Measurements from ENCODE around the gene ETV6. TPM values are rescaled to one million over a fixed set of nuclear protein-coding genes. Genes with fewer than 3 reads are reported as not detected.

Gene ETV6
- total RNA-seq, 1 donor from 2014 or later = 23.4 TPM

- ATAC-seq = no peak
Measured at GRCh38 chr12:11862798-11863197, 213.3 kb downstream of the ETV6 start.

DNA sequence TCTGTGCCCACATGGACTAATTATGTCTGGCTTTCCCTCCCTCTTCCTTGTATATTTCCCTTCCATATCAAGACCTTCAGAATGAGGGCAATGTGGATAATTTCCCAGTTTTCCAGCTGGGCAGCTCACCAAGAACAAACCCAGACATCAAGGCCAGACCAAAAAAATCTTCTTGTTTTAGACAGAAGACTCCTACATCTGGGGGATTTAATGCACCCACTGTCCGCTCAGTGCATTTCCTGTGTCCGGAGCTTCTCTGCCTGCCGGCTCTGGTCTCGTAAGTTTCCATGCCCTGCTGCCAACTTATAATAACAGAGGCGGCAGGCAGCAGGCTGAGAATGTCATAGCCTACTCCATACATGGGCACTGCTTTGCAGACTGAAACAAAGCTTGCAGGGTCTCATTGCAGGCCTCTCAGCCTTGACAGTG, 214.0 kb downstream of the ETV6 start:
- ATAC-seq = peak; percentile 40

DNA sequence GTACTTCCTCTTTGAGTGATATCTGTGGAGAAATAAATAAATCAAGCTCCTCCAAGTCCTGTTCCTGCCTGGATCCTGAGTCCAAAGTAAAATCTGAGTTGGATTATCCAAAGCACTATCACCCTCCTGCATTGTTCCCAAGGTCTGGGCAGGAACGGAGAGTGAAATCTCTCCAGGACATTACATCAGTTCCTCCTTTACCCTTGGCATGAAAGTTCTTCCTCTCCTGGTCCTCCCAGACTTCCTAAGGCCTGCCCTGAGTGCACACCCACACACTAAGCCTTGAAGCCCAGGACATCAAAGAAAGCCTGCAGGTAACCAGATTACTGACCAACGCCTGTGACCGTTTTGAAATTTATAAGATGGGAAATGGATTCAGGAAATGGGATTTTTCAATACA, 214.5 kb downstream of the ETV6 start:
- peak; percentile 47 for ATAC-seq

DNA sequence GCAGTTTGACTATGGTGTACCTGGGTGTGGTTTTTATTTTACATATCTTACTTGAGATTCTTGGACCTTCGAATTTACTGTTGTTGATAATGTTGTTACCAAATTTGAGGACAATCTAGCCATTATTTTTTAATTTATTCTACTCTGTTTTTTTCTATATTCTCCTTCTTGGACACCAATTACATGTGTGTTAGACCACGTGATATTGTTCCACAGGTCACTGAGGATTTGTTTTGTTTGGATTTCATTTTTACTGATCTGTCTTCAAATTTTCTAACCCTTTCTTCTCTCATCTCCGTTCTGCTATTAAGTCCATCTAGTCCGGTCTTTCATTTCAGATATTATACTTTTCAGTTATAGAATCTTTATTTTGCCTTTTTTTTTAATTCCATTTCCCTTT, 216.3 kb downstream of the ETV6 start:
- no peak for ATAC-seq

GRCh38 chr12:11868027-11868426, 218.6 kb downstream of the ETV6 start:
- no peak for ATAC-seq

DNA sequence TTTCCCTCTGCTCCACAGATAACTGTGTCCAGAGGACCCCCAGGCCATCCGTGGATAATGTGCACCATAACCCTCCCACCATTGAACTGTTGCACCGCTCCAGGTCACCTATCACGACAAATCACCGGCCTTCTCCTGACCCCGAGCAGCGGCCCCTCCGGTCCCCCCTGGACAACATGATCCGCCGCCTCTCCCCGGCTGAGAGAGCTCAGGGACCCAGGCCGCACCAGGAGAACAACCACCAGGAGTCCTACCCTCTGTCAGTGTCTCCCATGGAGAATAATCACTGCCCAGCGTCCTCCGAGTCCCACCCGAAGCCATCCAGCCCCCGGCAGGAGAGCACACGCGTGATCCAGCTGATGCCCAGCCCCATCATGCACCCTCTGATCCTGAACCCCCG, 219.9 kb downstream of the ETV6 start:
- no peak for ATAC-seq

- ATAC-seq = no peak
Measured at GRCh38 chr12:11870041-11870451, 220.6 kb downstream of the ETV6 start.

GRCh38 chr12:11872055-11872454, 222.6 kb downstream of the ETV6 start:
- no peak for ATAC-seq

DNA sequence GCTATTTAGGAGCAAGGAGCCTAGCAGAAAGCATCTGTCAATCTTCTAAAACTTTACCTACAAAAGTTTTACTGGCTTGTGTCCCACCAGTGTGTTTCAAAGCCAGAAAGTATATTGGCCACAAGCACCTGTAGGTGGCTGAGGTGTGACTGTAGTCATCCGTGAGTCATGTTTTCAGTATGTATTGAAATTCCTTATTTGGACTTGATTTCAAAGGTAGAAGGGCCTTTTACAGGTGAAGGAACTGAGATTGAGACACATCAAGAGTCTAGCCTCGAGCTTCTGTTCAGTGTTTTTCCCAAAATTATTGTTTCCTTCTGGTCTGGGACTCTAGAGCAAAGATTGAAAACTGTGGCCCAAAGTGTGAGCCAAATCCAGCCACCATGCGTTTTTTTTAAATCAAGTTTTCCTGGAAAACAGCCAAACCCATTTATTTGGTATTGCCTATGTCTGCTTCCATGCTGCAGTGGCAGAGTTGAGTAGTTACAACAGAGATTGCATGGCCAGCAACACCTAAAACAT, 226.0 kb downstream of the ETV6 start:
- ATAC-seq = peak; percentile 87

DNA sequence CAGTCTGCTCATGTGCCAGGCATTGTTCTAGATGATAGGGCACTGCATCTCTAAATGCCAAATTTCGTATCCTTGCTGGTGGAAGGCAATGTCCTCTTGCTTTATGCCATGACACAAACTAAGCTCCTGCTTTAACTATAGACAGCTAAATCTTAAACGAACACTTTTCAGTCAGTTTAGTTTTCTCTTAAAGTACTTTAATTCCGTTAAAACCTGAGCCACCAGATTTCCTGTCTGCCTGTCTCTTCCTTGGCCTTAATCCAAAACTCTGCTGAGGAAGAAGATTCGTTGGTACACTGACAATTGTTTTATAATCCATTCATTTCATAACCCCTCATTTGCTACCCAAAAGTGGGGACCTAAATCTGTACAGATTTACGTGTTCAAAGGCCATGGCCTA, 226.8 kb downstream of the ETV6 start:
- ATAC-seq = no peak

GRCh38 chr12:11877102-11877826, 227.8 kb downstream of the ETV6 start:
- ATAC-seq = no peak

DNA sequence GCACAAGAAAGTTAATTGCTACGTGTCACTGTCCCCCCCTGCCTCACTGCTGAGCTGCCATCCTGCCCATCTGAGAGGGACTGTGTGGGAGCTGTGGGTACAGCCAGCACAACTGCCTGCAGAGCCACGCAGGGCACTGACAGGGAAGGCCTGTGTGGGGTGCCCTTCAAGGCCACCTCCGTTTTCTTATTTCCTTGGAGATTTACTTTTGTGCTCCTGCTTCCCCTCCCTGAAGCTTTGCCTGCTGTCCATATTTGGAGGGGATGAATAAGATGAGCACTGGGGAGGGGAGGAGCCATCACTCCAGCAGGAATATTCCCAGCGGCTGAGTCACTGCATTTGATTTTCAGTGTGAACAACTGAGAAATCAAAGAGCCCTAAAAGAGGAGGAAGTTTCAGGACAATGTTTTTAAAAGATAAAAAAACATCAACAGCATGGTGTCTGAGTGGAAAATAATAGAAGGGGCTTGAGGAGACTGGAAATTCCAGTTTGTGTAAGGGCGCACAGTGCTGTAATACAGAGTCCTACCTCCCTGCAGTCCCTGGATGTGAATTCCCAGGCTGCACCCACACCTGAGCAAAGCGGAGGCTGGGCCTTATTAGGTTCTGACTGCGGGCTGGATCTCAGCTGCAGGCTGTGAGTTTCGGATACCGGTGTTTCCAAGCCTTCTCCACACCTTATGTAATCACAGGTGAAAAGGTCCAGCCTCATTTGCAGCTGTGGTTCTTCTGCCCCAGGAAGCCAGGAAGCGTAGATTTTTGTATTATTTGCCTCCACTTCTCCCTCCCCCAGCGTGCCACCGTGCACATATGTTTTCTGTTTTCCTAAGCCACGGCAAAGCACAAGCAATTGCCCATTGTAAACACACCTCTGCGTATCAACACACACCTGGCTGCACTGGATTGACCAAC, 228.7 kb downstream of the ETV6 start:
- ATAC-seq = peak; percentile 78

DNA sequence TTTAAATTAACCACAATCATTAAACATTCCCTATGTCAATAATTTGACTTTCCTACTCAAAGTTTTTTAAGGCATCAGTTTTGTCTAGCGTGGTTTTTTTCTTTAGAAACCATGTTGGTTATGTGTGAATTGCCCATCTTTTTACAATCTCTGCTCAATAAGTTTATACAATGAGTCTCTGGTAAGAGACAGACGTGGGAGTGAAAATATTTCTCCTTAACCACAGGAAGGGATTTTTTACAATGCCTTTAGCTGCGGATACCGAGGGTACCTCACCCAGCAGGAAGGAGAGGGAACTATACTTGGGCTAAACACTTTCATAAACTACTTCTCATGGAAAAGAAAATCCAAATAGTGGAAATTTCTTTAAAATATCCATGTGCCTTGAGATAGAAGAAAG, 229.8 kb downstream of the ETV6 start:
- no peak for ATAC-seq

DNA sequence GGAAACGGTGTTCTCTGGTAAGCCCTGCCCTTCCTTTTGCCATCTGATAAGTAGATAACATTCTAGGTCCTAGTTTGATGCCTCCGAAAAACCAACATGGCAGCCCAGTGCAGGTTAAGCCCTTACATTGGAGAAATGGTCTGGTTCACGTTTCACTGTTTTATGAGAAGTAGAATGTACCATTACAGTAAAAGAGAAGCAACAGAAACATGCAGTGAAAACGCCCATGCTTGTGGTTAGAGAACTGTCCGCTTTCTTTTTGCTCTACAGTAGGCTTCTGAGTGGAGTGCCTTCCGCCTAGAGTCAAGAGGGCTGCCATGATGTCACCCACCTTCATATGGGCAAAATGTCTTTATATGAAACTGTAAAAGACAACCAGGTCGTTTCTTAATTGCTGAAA, 230.9 kb downstream of the ETV6 start:
- no peak for ATAC-seq

- no peak for ATAC-seq
Measured at GRCh38 chr12:11881835-11882234, 232.4 kb downstream of the ETV6 start.

GRCh38 chr12:11882301-11883019, 233.0 kb downstream of the ETV6 start:
- no peak for ATAC-seq

DNA sequence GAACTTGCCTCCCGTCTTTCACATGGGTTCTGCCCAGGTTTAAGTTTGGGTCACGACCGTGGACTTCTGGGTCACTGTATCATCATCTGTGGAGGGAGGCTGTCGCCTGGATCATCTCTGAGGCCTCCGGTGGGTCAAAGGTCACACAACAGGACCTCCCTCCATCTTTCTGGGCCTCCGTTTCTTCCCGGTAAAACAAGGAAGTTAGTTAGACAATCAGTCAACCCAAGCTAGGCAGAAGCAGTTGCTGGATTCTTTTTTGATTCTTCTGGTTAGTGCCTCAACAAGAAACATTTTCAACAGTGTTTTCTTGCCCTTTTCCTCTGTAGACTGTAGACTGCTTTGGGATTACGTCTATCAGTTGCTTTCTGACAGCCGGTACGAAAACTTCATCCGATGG, 234.6 kb downstream of the ETV6 start:
- ATAC-seq = no peak

- peak; percentile 68 for ATAC-seq
Measured at GRCh38 chr12:11884706-11885105, 235.2 kb downstream of the ETV6 start.

DNA sequence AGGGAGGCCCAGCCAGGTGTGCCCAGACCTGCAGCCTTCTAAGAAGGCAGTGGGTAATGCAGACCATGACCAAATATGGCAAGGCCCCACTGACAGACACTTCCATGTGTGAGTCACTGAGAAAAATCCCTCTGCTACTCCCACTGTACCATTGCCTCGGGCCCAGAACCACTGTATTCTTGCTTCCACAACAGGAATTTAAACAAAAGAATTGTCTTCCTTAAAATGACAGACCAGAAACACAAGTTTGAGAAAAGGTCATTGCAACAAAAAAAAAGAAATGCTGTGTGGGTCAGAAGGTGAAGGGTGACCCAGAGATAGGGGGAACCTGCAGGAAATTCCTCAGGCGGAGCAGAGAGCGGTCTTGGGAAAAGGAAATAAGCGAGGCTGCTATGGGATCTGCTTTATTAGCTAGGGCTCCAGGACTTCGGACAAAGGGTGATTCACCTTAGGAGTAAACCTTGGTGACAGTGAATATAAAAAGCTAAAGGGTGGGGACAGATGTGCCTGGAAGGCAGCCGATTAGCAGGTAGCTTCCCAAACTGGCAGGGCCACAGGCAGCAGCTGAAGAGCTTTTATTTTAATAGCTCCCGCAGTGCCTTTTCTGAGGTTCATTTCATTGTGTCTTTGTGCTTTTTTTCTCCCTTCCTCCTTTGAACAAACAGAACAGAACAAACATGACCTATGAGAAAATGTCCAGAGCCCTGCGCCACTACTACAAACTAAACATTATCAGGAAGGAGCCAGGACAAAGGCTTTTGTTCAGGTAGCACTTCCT, 236.0 kb downstream of the ETV6 start:
- ATAC-seq = peak; percentile 93

DNA sequence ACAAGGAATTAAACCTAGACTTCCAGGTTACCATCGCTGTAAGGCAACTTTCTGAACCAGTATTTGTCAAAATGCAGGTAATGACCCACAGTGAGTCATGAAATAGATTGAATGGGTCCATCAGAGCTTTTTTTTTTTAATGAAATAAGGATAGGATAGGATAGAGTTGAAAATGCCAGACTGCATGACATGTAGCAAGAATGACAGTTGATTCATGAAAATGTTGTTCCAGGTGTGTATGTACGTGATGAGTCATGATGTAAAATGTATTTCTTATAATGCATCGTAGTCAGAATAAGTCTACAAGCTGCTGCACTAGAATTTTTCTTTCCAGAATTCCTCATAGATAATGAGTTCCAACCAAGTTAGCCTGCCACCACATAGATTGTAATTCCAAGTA, 236.9 kb downstream of the ETV6 start:
- peak; percentile 80 for ATAC-seq

DNA sequence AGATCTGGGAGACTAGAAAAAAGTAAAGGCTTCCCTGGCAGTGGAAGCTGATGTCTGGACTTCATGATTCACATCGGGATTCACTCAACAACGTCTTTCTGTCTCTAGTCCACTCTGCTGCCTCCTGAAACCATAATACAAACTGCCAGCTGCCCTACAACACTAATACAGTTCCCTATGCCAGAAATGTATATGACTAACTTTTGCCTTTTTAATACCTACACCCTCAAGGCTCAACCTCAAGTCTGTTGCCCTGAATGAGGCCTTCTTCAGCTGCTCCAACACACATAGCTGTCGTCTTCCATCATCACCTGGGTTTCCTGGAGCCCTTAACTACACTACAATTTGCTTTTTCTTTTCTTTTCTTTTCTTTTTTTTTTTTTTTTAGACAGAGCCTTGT, 238.6 kb downstream of the ETV6 start:
- ATAC-seq = no peak

DNA sequence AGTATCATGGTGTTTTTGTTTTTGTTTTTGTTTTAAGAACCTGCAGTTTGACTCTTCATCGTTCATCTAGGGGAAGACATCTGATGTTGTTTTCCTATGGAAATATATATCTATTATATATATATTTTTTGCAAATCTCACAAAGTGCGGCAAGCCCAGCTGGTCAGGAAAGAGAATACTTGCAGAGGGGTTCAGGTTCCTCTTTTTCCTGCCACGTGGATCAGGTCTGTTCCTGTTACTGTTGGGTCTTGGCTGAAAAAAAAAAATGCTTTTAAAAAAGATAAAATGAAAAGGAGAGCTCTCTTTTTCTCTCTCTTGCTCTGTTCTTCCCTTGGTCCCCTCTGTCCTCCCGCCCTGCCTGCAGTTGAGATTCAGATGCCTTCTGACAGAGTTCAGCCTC, 241.9 kb downstream of the ETV6 start:
- no peak for ATAC-seq
